ENCODE data around the gene ADSL. TPM values are rescaled to one million over a fixed set of nuclear protein-coding genes. Genes with fewer than 3 reads are reported as not detected.

Gene ADSL
- total RNA-seq, 1 donor from 2014 or later: 48.5 TPM

GRCh38 chr22:40323681-40324171, 22.6 kb upstream of the ADSL start:
- Histone ChIP-seq H3K27me3 (ENCODE audit: low read depth) (no peaks in the 10 kb centered on the region), H3K9me3 (replicated peaks) (no peaks in the 10 kb centered on the region), H3K4me3 (no peak overlapping the region), H3K4me1 (peaks cover 20% of the 10 kb centered on the region), H3K27ac (replicated peaks) (no peak overlapping the region), H3K36me3 (peaks cover 69% of the 10 kb centered on the region)
- intact Hi-C loops (cut with micrococcal nuclease): no loop called here
- no peak for DNase-seq
- TF ChIP-seq, protein P1, sequence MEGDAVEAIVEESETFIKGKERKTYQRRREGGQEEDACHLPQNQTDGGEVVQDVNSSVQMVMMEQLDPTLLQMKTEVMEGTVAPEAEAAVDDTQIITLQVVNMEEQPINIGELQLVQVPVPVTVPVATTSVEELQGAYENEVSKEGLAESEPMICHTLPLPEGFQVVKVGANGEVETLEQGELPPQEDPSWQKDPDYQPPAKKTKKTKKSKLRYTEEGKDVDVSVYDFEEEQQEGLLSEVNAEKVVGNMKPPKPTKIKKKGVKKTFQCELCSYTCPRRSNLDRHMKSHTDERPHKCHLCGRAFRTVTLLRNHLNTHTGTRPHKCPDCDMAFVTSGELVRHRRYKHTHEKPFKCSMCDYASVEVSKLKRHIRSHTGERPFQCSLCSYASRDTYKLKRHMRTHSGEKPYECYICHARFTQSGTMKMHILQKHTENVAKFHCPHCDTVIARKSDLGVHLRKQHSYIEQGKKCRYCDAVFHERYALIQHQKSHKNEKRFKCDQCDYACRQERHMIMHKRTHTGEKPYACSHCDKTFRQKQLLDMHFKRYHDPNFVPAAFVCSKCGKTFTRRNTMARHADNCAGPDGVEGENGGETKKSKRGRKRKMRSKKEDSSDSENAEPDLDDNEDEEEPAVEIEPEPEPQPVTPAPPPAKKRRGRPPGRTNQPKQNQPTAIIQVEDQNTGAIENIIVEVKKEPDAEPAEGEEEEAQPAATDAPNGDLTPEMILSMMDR (IDR thresholded peaks at IDR 0.05; ENCODE audit: borderline replicate concordance): no peak

DNA sequence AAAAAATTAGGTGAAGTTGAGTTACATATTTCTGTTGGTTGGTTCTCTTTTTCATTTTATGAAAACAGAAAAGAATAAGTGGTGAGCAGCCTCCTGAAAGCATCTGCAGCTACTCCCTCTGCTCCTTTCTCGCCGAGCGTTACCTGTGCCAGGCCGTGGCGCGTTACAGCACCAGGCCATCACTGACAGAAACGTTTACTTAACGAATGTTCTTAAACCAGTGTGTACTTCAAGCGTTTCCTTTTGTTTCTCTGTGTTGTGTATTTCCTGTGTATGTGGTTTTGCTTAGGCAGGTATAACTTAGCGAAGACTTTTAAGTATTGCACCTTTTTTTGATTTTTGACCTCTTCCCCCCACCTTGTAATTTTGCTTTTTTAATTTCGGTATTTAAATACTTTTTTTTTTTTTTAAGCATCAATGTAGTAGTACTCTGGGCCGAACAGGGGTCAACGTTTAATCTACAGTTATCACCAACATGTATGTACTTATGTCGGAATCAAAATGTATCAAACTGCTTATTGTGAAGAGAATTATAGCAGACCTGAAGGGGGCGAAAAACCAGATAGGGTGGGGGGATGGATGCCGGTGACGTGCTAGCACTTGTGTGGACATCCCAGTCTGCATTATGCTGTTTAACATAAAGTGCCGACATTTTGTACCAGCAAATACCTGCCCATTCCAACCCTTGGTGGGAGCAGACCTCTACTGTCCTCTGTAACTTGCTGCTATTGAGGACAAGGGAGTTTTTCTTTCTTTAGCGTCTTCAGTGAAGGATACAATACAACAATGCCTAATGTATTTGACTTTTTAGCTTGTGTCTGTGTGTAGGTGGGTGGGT, 21.6 kb upstream of the ADSL start:
- Histone ChIP-seq H3K27me3 (ENCODE audit: low read depth) (no peaks in the 10 kb centered on the region), H3K4me3 (no peak overlapping the region), H3K27ac (replicated peaks) (no peak overlapping the region), H3K9me3 (replicated peaks) (no peaks in the 10 kb centered on the region), H3K4me1 (peaks cover 20% of the 10 kb centered on the region), H3K36me3 (peaks cover 62% of the 10 kb centered on the region)
- DNase-seq: no peak
- TF ChIP-seq, protein P1 (IDR thresholded peaks at IDR 0.05; ENCODE audit: borderline replicate concordance): no peak
- intact Hi-C loops (cut with micrococcal nuclease): no loop called here

GRCh38 chr22:40325315-40325714, 21.0 kb upstream of the ADSL start:
- H3K36me3 ChIP-seq: peaks cover 56% of the 10 kb centered on the region
- H3K27me3 ChIP-seq (ENCODE audit: low read depth): no peaks in the 10 kb centered on the region
- no peak for DNase-seq
- no peak overlapping the region for H3K4me3 ChIP-seq
- intact Hi-C loops (cut with micrococcal nuclease): no loop called here
- no peaks in the 10 kb centered on the region for H3K9me3 ChIP-seq (replicated peaks)
- TF ChIP-seq, protein P1 (IDR thresholded peaks at IDR 0.05; ENCODE audit: borderline replicate concordance): no peak
- no peak overlapping the region for H3K27ac ChIP-seq (replicated peaks)
- peaks cover 20% of the 10 kb centered on the region for H3K4me1 ChIP-seq

GRCh38 chr22:40326905-40327735, 19.2 kb upstream of the ADSL start:
- Histone ChIP-seq H3K4me1 (peaks cover 23% of the 10 kb centered on the region), H3K27me3 (ENCODE audit: low read depth) (no peaks in the 10 kb centered on the region), H3K4me3 (no peak overlapping the region), H3K27ac (replicated peaks) (peak overlapping the region; percentile 45), H3K36me3 (peaks cover 38% of the 10 kb centered on the region), H3K9me3 (replicated peaks) (no peaks in the 10 kb centered on the region)
- DNase-seq: no peak
- intact Hi-C loops (cut with micrococcal nuclease): no loop called here
- TF ChIP-seq, protein P1 (IDR thresholded peaks at IDR 0.05; ENCODE audit: borderline replicate concordance): no peak

- Histone ChIP-seq H3K4me1 (peaks cover 23% of the 10 kb centered on the region), H3K27ac (replicated peaks) (no peak overlapping the region), H3K9me3 (replicated peaks) (no peaks in the 10 kb centered on the region), H3K36me3 (peaks cover 29% of the 10 kb centered on the region), H3K27me3 (ENCODE audit: low read depth) (no peaks in the 10 kb centered on the region), H3K4me3 (no peak overlapping the region)
- TF ChIP-seq, protein P1 (IDR thresholded peaks at IDR 0.05; ENCODE audit: borderline replicate concordance): no peak
- intact Hi-C loops (cut with micrococcal nuclease): no loop called here
- no peak for DNase-seq
These were observed 17.5 kb upstream of the ADSL start for GRCh38 chr22:40328546-40329456.

Data from left ventricle myocardium inferior (tissue), 1 donor.